Mesendoderm (in vitro differentiated cells): ENCODE results near the gene CKM.

Experiments used
- DNase-seq: peaks from one replicate; pipeline ENCODE4 v3.0.0; 2013
- H2AK5ac ChIP-seq: 2 replicates; pipeline ENCODE4 v1.6.1; 2013; ENCODE audit warnings: low read length, inconsistent platforms
- H2BK120ac ChIP-seq: 2 replicates; pipeline ENCODE4 v1.6.1; 2013; ENCODE audit warnings: low read depth, mild to moderate bottlenecking, low read length, moderate library complexity, mixed read lengths
- H2BK15ac ChIP-seq: replicated peaks from 2 replicates; pipeline ENCODE4 v1.6.1; 2013; ENCODE audit warnings: low read depth, mild to moderate bottlenecking, moderate library complexity
- H2BK5ac ChIP-seq: 2 replicates; pipeline ENCODE4 v1.6.1; 2013; ENCODE audit warnings: low read length, inconsistent platforms
- H3K18ac ChIP-seq: 2 replicates; pipeline ENCODE4 v1.6.1; 2013; ENCODE audit warnings: mild to moderate bottlenecking, low read length, mixed read lengths
- H3K23ac ChIP-seq: one replicate; pipeline ENCODE4 v1.6.1; 2013; ENCODE audit warnings: low read length
- H3K27ac ChIP-seq: 2 replicates; pipeline ENCODE4 v1.5.1; 2013; ENCODE audit warnings: low read depth, mild to moderate bottlenecking, inconsistent platforms, low read length, moderate library complexity
- H3K27me3 ChIP-seq: 2 replicates; pipeline ENCODE4 v1.6.1; 2013; ENCODE audit warnings: low read length, control low read depth, mild to moderate bottlenecking, inconsistent platforms; ENCODE audit not compliant: insufficient read depth, poor library complexity
- H3K36me3 ChIP-seq: 2 replicates; pipeline ENCODE4 v1.6.1; 2013; ENCODE audit warnings: low read length, inconsistent platforms; ENCODE audit not compliant: control insufficient read depth, insufficient read depth
- H3K4ac ChIP-seq: one replicate; pipeline ENCODE4 v1.6.1; 2013; ENCODE audit warnings: low read depth, mild to moderate bottlenecking, low read length, moderate library complexity
- H3K4me1 ChIP-seq: 2 replicates; pipeline ENCODE4 v1.6.1; 2013; ENCODE audit warnings: low read depth, low read length, inconsistent platforms; ENCODE audit not compliant: control insufficient read depth
- H3K4me2 ChIP-seq: 2 replicates; pipeline ENCODE4 v1.6.1; 2013; ENCODE audit warnings: low read length
- H3K4me3 ChIP-seq: 2 replicates; pipeline ENCODE4 v1.5.1; 2013; ENCODE audit warnings: mild to moderate bottlenecking, low read length
- H3K56ac ChIP-seq: one replicate; pipeline ENCODE4 v1.6.1; 2013; ENCODE audit warnings: low read length
- H3K79me1 ChIP-seq: 2 replicates; pipeline ENCODE4 v1.6.1; 2013; ENCODE audit warnings: low read length, inconsistent platforms
- H3K79me2 ChIP-seq: 2 replicates; pipeline ENCODE4 v1.6.1; 2013; ENCODE audit warnings: mild to moderate bottlenecking, low read length; ENCODE audit not compliant: control insufficient read depth, insufficient read depth
- H3K9ac ChIP-seq: 2 replicates; pipeline ENCODE4 v1.6.1; 2013; ENCODE audit warnings: low read length, inconsistent platforms
- H4K5ac ChIP-seq: one replicate; pipeline ENCODE4 v1.6.1; 2013; ENCODE audit warnings: low read length
- H4K8ac ChIP-seq: one replicate; pipeline ENCODE4 v1.6.1; 2013; ENCODE audit warnings: low read depth, mild to moderate bottlenecking, control low read depth, low read length, moderate library complexity
- WGBS: extraction: QIAGEN DNeasy Blood & Tissue Kit; methylation state at CpG from one replicate; pipeline ENCODE4 v1.1.7; 2013; ENCODE audit warnings: low lambda C conversion rate, missing lambda C conversion rate; ENCODE audit not compliant: insufficient coverage; ENCODE audit errors: extremely low coverage; 5-methylcytosine and 5-hydroxymethylcytosine counted together

The CKM gene

GRCh38 chr19:45363861-45364459, 41.3 kb upstream of the CKM start:
- H3K56ac ChIP-seq: no peak overlapping the region
- H3K9ac ChIP-seq: no peak overlapping the region
- peaks cover 8% of the 10 kb centered on the region for H3K36me3 ChIP-seq
- H3K4me3 ChIP-seq: no peak overlapping the region
- no peak overlapping the region for H2BK15ac ChIP-seq
- no peak overlapping the region for H4K8ac ChIP-seq
- H3K4ac ChIP-seq: no peak overlapping the region
- no peak for DNase-seq
- no peaks in the 10 kb centered on the region for H3K27me3 ChIP-seq
- no peak overlapping the region for H3K23ac ChIP-seq
- no CpG with 5 or more reads among the region's 44 CpGs for WGBS
- H3K4me1 ChIP-seq: no peaks in the 10 kb centered on the region
- no peak overlapping the region for H2BK120ac ChIP-seq
- H3K18ac ChIP-seq: no peak overlapping the region
- no peak overlapping the region for H3K4me2 ChIP-seq
- H2BK5ac ChIP-seq: no peak overlapping the region
- H3K79me1 ChIP-seq: peaks cover 8% of the 10 kb centered on the region
- H4K5ac ChIP-seq: no peak overlapping the region
- no peak overlapping the region for H2AK5ac ChIP-seq
- H3K27ac ChIP-seq: no peak overlapping the region
- peaks cover 3% of the 10 kb centered on the region for H3K79me2 ChIP-seq

GRCh38 chr19:45362291-45362690, 39.6 kb upstream of the CKM start:
- Histone ChIP-seq H3K79me2 (no peaks in the 10 kb centered on the region), H3K4me3 (no peak overlapping the region), H3K9ac (no peak overlapping the region), H4K8ac (no peak overlapping the region), H2AK5ac (no peak overlapping the region), H3K27me3 (no peaks in the 10 kb centered on the region), H2BK15ac (no peak overlapping the region), H3K4me2 (no peak overlapping the region), H3K23ac (no peak overlapping the region), H3K56ac (no peak overlapping the region), H3K18ac (no peak overlapping the region), H2BK120ac (no peak overlapping the region), H2BK5ac (no peak overlapping the region), H3K79me1 (peaks cover 3% of the 10 kb centered on the region), H4K5ac (no peak overlapping the region), H3K36me3 (peaks cover 11% of the 10 kb centered on the region), H3K4me1 (no peaks in the 10 kb centered on the region), H3K27ac (no peak overlapping the region), H3K4ac (no peak overlapping the region)
- no peak for DNase-seq
- no CpG with 5 or more reads among the region's 16 CpGs for WGBS

- Histone ChIP-seq H3K9ac (no peak overlapping the region), H3K4me3 (no peak overlapping the region), H3K79me1 (peaks cover 3% of the 10 kb centered on the region), H3K27ac (no peak overlapping the region), H3K23ac (no peak overlapping the region), H3K4me2 (no peak overlapping the region), H2AK5ac (no peak overlapping the region), H3K4ac (no peak overlapping the region), H4K8ac (no peak overlapping the region), H3K18ac (no peak overlapping the region), H3K4me1 (no peaks in the 10 kb centered on the region), H3K56ac (no peak overlapping the region), H2BK120ac (no peak overlapping the region), H4K5ac (no peak overlapping the region), H3K36me3 (peaks cover 13% of the 10 kb centered on the region), H3K27me3 (no peaks in the 10 kb centered on the region), H3K79me2 (no peaks in the 10 kb centered on the region), H2BK15ac (no peak overlapping the region), H2BK5ac (no peak overlapping the region)
- DNase-seq: no peak
- no CpG with 5 or more reads among the region's 14 CpGs for WGBS
These were observed 38.9 kb upstream of the CKM start for GRCh38 chr19:45361608-45362007.

GRCh38 chr19:45358213-45358792, 35.6 kb upstream of the CKM start:
- Histone ChIP-seq H3K18ac (no peak overlapping the region), H3K79me2 (no peaks in the 10 kb centered on the region), H3K36me3 (peaks cover 22% of the 10 kb centered on the region), H2BK120ac (no peak overlapping the region), H2BK5ac (no peak overlapping the region), H3K4me3 (no peak overlapping the region), H3K27me3 (no peaks in the 10 kb centered on the region), H3K9ac (no peak overlapping the region), H4K8ac (no peak overlapping the region), H3K4me1 (no peaks in the 10 kb centered on the region), H2BK15ac (no peak overlapping the region), H3K4ac (no peak overlapping the region), H4K5ac (no peak overlapping the region), H2AK5ac (no peak overlapping the region), H3K27ac (no peak overlapping the region), H3K4me2 (no peak overlapping the region), H3K23ac (no peak overlapping the region), H3K56ac (no peak overlapping the region), H3K79me1 (peaks cover 1% of the 10 kb centered on the region)
- WGBS: no CpG with 5 or more reads among the region's 12 CpGs
- no peak for DNase-seq

GRCh38 chr19:45357445-45357783, 34.7 kb upstream of the CKM start:
- WGBS: no CpG with 5 or more reads among the region's 11 CpGs
- Histone ChIP-seq H3K4me3 (no peak overlapping the region), H3K4ac (no peak overlapping the region), H3K27ac (no peak overlapping the region), H3K9ac (no peak overlapping the region), H3K4me2 (no peak overlapping the region), H3K4me1 (no peaks in the 10 kb centered on the region), H3K79me2 (no peaks in the 10 kb centered on the region), H2BK15ac (no peak overlapping the region), H3K36me3 (peaks cover 22% of the 10 kb centered on the region), H2BK5ac (no peak overlapping the region), H4K5ac (no peak overlapping the region), H2BK120ac (no peak overlapping the region), H3K18ac (no peak overlapping the region), H3K23ac (no peak overlapping the region), H3K27me3 (no peaks in the 10 kb centered on the region), H4K8ac (no peak overlapping the region), H3K79me1 (peaks cover 1% of the 10 kb centered on the region), H2AK5ac (no peak overlapping the region), H3K56ac (no peak overlapping the region)
- no peak for DNase-seq
